ENCODE data around the gene NPHP4. TPM values are rescaled to one million over a fixed set of nuclear protein-coding genes. Genes with fewer than 3 reads are reported as not detected.

The NPHP4 gene
- total and polyA plus RNA-seq, 4 donors = 1.7 to 5.6 (median 3.5) TPM

DNA sequence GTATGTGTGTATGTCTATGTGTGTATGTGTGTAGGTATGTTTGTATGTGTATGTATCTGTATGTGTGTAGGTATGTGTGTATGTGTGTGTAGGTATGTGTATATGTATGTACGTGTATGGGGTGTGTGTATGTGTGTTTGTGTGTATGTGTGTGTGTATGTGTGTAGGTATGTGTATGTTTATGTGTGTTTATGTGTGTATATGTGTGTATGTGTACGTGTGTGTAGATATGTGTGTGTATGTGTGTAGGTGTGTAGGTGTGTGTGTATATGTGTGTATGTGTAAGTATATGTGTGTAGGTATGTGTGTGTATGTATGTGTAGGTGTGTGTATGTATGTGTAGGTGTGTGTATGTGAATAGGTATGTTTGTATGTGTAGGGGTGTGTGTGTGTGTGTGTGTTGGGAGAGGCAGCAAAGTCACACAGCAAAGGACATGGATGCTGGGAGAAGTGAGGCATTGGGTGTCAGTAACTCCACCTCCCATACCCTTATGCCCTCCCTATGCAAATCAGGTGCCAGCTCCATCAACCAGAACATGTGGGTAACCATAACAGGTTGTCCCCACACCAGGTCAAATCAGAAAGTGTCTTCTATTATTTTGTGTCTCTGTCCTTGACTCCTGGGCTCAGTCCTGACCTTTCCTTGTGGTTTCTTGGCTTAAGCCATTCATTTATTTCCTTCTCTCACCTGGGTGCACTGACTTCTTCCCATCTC, 38.5 kb upstream of the NPHP4 start:
- Histone ChIP-seq H3K9ac (ENCODE audit: low read depth in 1 of 2, low read length in 2 of 2) (no peak overlapping the region), H3K9me3 (ENCODE audit: control insufficient read depth in 4 of 4, low read length in 3 of 4) (no peaks in the 10 kb centered on the region), H3K36me3 (ENCODE audit: control insufficient read depth in 4 of 4, insufficient read depth in 3 of 4, low read depth in 1 of 4, low read length in 3 of 4) (no peaks in the 10 kb centered on the region), H3K4me3 (ENCODE audit: low read depth in 1 of 3, low read length in 3 of 3) (no peak overlapping the region), H3K4me1 (ENCODE audit: control insufficient read depth in 4 of 4, insufficient read depth in 4 of 4, low read length in 3 of 4) (no peaks in the 10 kb centered on the region), H3K27ac (ENCODE audit: low read depth in 1 of 2, low read length in 2 of 2) (no peak overlapping the region), H3K27me3 (ENCODE audit: control insufficient read depth in 4 of 4, insufficient read depth in 4 of 4, low read length in 3 of 4) (no peaks in the 10 kb centered on the region)
- DNase-seq (ENCODE audit: low spot score) = no peak
- TF ChIP-seq HNF4A (conservative IDR thresholded peaks at IDR 0.05) = no peak
- TF ChIP-seq GABPA (IDR thresholded peaks at IDR 0.05 in 1 of 2, conservative IDR thresholded peaks at IDR 0.05 in 1 of 2) = no peak
- TF ChIP-seq, protein P1, sequence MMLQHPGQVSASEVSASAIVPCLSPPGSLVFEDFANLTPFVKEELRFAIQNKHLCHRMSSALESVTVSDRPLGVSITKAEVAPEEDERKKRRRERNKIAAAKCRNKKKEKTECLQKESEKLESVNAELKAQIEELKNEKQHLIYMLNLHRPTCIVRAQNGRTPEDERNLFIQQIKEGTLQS (IDR thresholded peaks at IDR 0.05) = no peak
- no peak for TF ChIP-seq TAF1 (conservative IDR thresholded peaks at IDR 0.05)
- TF ChIP-seq HNF4G (IDR thresholded peaks at IDR 0.05) = no peak
- TF ChIP-seq FOXA1 (IDR thresholded peaks at IDR 0.05) = no peak
- TF ChIP-seq NR2F2 (IDR thresholded peaks at IDR 0.05) = no peak
- WGBS = 78% methylated on average over 2 of the region's 2 CpGs

DNA sequence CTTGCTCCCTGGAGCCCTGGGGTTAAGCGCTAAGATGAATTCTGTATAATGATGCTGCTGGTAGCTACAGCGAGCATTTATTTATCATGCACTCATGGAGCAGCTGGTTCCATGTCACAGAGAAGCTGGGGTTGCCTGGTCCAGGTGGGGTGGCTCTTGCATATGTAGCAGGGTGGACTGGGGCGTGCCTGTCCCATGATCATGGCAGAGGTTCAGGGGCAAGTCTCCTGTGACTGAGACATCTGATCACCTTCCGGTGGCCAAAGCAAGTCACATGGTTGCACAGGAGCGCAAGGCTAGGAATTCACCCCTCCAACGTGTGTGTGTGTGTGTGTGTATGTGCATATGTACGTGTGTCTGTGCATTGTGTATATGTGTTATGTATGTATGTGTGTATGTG, 37.9 kb upstream of the NPHP4 start:
- Histone ChIP-seq H3K9ac (ENCODE audit: low read depth in 1 of 2, low read length in 2 of 2) (no peak overlapping the region), H3K36me3 (ENCODE audit: control insufficient read depth in 4 of 4, insufficient read depth in 3 of 4, low read depth in 1 of 4, low read length in 3 of 4) (no peaks in the 10 kb centered on the region), H3K27me3 (ENCODE audit: control insufficient read depth in 4 of 4, insufficient read depth in 4 of 4, low read length in 3 of 4) (no peaks in the 10 kb centered on the region), H3K4me1 (ENCODE audit: control insufficient read depth in 4 of 4, insufficient read depth in 4 of 4, low read length in 3 of 4) (no peaks in the 10 kb centered on the region), H3K4me3 (ENCODE audit: low read depth in 1 of 3, low read length in 3 of 3) (no peak overlapping the region), H3K27ac (ENCODE audit: low read depth in 1 of 2, low read length in 2 of 2) (no peak overlapping the region), H3K9me3 (ENCODE audit: control insufficient read depth in 4 of 4, low read length in 3 of 4) (no peaks in the 10 kb centered on the region)
- 84% methylated on average over 7 of the region's 7 CpGs for WGBS
- no peak for DNase-seq (ENCODE audit: low spot score)
- TF ChIP-seq, protein P2, sequence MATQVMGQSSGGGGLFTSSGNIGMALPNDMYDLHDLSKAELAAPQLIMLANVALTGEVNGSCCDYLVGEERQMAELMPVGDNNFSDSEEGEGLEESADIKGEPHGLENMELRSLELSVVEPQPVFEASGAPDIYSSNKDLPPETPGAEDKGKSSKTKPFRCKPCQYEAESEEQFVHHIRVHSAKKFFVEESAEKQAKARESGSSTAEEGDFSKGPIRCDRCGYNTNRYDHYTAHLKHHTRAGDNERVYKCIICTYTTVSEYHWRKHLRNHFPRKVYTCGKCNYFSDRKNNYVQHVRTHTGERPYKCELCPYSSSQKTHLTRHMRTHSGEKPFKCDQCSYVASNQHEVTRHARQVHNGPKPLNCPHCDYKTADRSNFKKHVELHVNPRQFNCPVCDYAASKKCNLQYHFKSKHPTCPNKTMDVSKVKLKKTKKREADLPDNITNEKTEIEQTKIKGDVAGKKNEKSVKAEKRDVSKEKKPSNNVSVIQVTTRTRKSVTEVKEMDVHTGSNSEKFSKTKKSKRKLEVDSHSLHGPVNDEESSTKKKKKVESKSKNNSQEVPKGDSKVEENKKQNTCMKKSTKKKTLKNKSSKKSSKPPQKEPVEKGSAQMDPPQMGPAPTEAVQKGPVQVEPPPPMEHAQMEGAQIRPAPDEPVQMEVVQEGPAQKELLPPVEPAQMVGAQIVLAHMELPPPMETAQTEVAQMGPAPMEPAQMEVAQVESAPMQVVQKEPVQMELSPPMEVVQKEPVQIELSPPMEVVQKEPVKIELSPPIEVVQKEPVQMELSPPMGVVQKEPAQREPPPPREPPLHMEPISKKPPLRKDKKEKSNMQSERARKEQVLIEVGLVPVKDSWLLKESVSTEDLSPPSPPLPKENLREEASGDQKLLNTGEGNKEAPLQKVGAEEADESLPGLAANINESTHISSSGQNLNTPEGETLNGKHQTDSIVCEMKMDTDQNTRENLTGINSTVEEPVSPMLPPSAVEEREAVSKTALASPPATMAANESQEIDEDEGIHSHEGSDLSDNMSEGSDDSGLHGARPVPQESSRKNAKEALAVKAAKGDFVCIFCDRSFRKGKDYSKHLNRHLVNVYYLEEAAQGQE (IDR thresholded peaks at IDR 0.05) = no peak
- TF ChIP-seq, protein P3, sequence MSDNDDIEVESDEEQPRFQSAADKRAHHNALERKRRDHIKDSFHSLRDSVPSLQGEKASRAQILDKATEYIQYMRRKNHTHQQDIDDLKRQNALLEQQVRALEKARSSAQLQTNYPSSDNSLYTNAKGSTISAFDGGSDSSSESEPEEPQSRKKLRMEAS (IDR thresholded peaks at IDR 0.05) = no peak
- no peak for TF ChIP-seq HNF4A (conservative IDR thresholded peaks at IDR 0.05)
- TF ChIP-seq NR2F2 (IDR thresholded peaks at IDR 0.05) = no peak
- TF ChIP-seq, protein P4, sequence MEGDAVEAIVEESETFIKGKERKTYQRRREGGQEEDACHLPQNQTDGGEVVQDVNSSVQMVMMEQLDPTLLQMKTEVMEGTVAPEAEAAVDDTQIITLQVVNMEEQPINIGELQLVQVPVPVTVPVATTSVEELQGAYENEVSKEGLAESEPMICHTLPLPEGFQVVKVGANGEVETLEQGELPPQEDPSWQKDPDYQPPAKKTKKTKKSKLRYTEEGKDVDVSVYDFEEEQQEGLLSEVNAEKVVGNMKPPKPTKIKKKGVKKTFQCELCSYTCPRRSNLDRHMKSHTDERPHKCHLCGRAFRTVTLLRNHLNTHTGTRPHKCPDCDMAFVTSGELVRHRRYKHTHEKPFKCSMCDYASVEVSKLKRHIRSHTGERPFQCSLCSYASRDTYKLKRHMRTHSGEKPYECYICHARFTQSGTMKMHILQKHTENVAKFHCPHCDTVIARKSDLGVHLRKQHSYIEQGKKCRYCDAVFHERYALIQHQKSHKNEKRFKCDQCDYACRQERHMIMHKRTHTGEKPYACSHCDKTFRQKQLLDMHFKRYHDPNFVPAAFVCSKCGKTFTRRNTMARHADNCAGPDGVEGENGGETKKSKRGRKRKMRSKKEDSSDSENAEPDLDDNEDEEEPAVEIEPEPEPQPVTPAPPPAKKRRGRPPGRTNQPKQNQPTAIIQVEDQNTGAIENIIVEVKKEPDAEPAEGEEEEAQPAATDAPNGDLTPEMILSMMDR (IDR thresholded peaks at IDR 0.05; ENCODE audit: low read depth, low read length, missing input control) = no peak
- TF ChIP-seq, protein P1 (IDR thresholded peaks at IDR 0.05) = no peak
- no peak for TF ChIP-seq RXRA (IDR thresholded peaks at IDR 0.05)
- TF ChIP-seq EGR1 (IDR thresholded peaks at IDR 0.05; ENCODE audit: low read depth in 2 of 2) = no peak
- TF ChIP-seq FOXA2 (IDR thresholded peaks at IDR 0.05) = no peak
- TF ChIP-seq YY1 (IDR thresholded peaks at IDR 0.05) = no peak
- TF ChIP-seq SP1 (IDR thresholded peaks at IDR 0.05) = no peak
- TF ChIP-seq GABPA (IDR thresholded peaks at IDR 0.05 in 1 of 2, conservative IDR thresholded peaks at IDR 0.05 in 1 of 2) = no peak
- no peak for TF ChIP-seq HNF4G (IDR thresholded peaks at IDR 0.05)

Measured in liver (tissue), 9 donors.